Measurements from ENCODE around the gene CHD1. TPM values are rescaled to one million over a fixed set of nuclear protein-coding genes. Genes with fewer than 3 reads are reported as not detected.

CHD1 gene
- total and polyA plus RNA-seq, 2 of the 4 experiments (the other 2 are of a cell fraction), result 12.3 to 33.7 TPM

DNA sequence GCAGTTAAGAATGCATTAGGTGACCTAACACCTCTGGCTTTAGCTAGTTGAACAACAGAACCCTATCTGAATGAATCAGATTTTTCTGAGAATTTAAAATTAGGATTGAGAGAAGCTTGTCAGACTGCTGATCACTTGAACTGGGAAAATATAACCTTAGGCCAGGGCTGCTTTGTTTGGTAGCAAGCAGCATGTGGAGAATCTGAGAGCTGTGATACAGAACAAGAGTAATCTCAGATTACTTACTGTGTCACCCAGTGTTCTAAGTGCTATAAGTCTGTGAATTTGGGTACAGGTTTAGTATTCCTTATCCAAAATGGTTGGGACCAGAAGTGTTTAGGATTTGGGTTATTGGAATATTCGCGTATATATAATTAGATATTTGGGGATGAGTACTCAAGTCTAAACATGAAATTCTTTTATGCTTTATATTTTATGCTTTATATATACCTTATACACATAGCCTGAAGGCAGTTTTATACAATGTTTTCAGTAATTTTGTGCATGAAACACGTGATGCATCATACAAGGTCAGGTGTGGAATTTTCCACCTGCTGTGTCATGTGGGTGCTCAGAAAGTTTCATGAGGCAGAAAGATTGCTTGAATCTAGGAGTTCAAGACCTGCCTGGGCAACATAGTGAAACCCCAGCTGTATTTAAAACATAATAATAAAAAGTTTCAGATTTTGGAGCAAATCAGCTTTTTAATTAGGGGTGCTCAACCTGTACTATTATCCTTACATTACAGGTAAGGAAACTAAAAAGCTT is 8.3 kb upstream of the CHD1 start:
- 100% methylated on average over 2 of the region's 3 CpGs; no CpG with 5 or more reads in 1 of the 2 experiments for WGBS, 2 experiments (ENCODE audit: extremely low coverage in 2 of 2, insufficient read length in 1 of 2)
- Histone ChIP-seq H3K4me2 (ENCODE audit: low read depth, low read length) (no peak overlapping the region), H3K4me3 (ENCODE audit: insufficient read depth, low read depth, low read length) (no peak overlapping the region), H3K4me1 (ENCODE audit: control insufficient read depth, insufficient read depth, low read length) (peaks cover 2% of the 10 kb centered on the region; the same call in 1 of the 2 replicates), H3K79me1 (ENCODE audit: low read depth in 1 of 2, low read length in 2 of 2) (peaks cover 13 to 46% of the 10 kb centered on the region in 2 experiments; a peak in 2 of 4 replicates), H4K8ac (ENCODE audit: low read depth in 2 of 2, low read length in 2 of 2) (no peak overlapping the region), H3K27me3 (ENCODE audit: control insufficient read depth, insufficient read depth, low read length) (no peaks in the 10 kb centered on the region), H3K9me3 (ENCODE audit: control insufficient read depth, insufficient read depth, low read length) (no peaks in the 10 kb centered on the region), H3K56ac (ENCODE audit: extremely low read depth, insufficient read depth, low read length) (no peak overlapping the region), H3K14ac (replicated peaks; ENCODE audit: low read depth, low read length) (no peak overlapping the region), H2AK5ac (ENCODE audit: low read depth, low read length) (no peak overlapping the region), H2BK5ac (ENCODE audit: low read depth, low read length, poor library complexity, severe bottlenecking) (no peak overlapping the region), H3K27ac (ENCODE audit: insufficient read depth, low read length) (no peak overlapping the region), H3K9me1 (ENCODE audit: insufficient read depth, low read length) (no peaks in the 10 kb centered on the region; the same call in 1 of the 2 replicates), H4K91ac (ENCODE audit: insufficient read depth, low read depth, low read length) (no peak overlapping the region), H2BK120ac (ENCODE audit: low read depth, low read length) (no peak overlapping the region), H2BK20ac (ENCODE audit: low read depth, low read length) (no peak overlapping the region), H3K9ac (ENCODE audit: low read depth, low read length) (no peak overlapping the region), H4K20me1 (ENCODE audit: insufficient read depth, low read length) (no peaks in the 10 kb centered on the region; the same call in 1 of the 2 replicates), H3K23ac (ENCODE audit: low read depth, low read length) (no peak overlapping the region), H2BK15ac (ENCODE audit: low read depth, low read length) (no peak overlapping the region), H3K4ac (ENCODE audit: low read depth, low read length) (no peak overlapping the region), H2AFZ (replicated peaks; ENCODE audit: low read length, poor library complexity) (no peak overlapping the region), H3K18ac (ENCODE audit: low read depth, low read length) (no peak overlapping the region), H4K5ac (ENCODE audit: low read depth, low read length) (no peak overlapping the region), H3K36me3 (ENCODE audit: control insufficient read depth, insufficient read depth, low read length) (no peaks in the 10 kb centered on the region), H2AK9ac (replicated peaks; ENCODE audit: low read depth, low read length, poor library complexity) (no peak overlapping the region)
- POLR2A ChIA-PET (ENCODE audit: unreplicated experiment), result no interaction called here
- DNase-seq, result no peak
- CTCF ChIA-PET, result no interaction called here
- no peak; the same call in 1 of the 2 replicates for ATAC-seq (ENCODE audit: low read depth)
- intact Hi-C loops (cut with micrococcal nuclease) (no loop called here), dilution Hi-C loops (cut with HindIII; ENCODE audit: low sequenced_read_pairs, unreplicated experiment) (no loop called here), in situ Hi-C loops (cut with MboI; ENCODE audit: low sequenced_read_pairs) (no loop called here)
- no peak for TF ChIP-seq ELK1 (IDR thresholded peaks at IDR 0.05; ENCODE audit: borderline replicate concordance, low read depth, low read length)
- no peak for TF ChIP-seq MAFK (IDR thresholded peaks at IDR 0.05; ENCODE audit: low read depth, low read length)
- BruUV-seq (replicated peaks), result no TSS peak

All from IMR-90 (cell line).